Sigmoid colon (tissue), 4 donors: Measurements from ENCODE around the gene CEP85L.

ENCODE experiments used
- POLR2A ChIP-seq, 2 donors: fragments of 450-650 bp; IDR thresholded peaks; one replicate each; pipeline ENCODE4 v1.6.1; 2016; ENCODE audit warnings: antibody characterized with exemption in 2 of 2, mild to moderate bottlenecking in 2 of 2, moderate library complexity in 2 of 2
- POLR2AphosphoS5 ChIP-seq, 4 donors: sonication (generic); formaldehyde crosslinking; IDR thresholded peaks; one replicate each; pipeline ENCODE4 v1.6.1; 2017; ENCODE audit warnings: antibody characterized with exemption in 4 of 4
- TF ChIP-seq, protein P1 (sequence below), 4 experiments: fragments of 450-650 bp in 3 of 4; fragments of 200-600 bp in 1 of 4; IDR thresholded peaks; one replicate each; pipeline ENCODE4 v1.5.1; 2016 to 2019; ENCODE audit warnings: antibody characterized with exemption in 4 of 4, mild to moderate bottlenecking in 3 of 4, moderate library complexity in 2 of 4

DNA sequence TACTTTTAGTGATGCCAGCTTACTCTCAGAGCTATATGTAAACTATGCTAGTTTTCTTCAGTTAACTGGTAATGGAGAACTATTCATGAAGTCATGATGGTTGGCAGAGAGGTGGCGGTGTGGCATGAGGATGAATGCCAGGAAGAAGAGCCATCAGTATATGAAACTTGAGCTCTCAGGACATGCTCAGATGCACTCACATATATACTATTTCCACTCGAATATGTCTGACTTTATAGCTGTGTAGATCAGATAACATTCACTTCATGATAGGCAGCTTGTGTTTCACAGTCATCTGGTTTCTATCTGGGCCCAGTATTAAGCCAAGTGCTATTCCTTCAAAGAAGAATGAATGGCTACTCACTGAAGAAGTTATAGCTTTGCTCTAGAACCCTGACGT is 46.2 kb upstream of the CEP85L start:
- TF ChIP-seq, protein P1, sequence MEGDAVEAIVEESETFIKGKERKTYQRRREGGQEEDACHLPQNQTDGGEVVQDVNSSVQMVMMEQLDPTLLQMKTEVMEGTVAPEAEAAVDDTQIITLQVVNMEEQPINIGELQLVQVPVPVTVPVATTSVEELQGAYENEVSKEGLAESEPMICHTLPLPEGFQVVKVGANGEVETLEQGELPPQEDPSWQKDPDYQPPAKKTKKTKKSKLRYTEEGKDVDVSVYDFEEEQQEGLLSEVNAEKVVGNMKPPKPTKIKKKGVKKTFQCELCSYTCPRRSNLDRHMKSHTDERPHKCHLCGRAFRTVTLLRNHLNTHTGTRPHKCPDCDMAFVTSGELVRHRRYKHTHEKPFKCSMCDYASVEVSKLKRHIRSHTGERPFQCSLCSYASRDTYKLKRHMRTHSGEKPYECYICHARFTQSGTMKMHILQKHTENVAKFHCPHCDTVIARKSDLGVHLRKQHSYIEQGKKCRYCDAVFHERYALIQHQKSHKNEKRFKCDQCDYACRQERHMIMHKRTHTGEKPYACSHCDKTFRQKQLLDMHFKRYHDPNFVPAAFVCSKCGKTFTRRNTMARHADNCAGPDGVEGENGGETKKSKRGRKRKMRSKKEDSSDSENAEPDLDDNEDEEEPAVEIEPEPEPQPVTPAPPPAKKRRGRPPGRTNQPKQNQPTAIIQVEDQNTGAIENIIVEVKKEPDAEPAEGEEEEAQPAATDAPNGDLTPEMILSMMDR (IDR thresholded peaks at IDR 0.05) = no peak
- TF ChIP-seq POLR2AphosphoS5 (IDR thresholded peaks at IDR 0.05) (no peak), POLR2A (IDR thresholded peaks at IDR 0.05) (no peak)
